Measurements from ENCODE around the gene IL17REL.

DNA sequence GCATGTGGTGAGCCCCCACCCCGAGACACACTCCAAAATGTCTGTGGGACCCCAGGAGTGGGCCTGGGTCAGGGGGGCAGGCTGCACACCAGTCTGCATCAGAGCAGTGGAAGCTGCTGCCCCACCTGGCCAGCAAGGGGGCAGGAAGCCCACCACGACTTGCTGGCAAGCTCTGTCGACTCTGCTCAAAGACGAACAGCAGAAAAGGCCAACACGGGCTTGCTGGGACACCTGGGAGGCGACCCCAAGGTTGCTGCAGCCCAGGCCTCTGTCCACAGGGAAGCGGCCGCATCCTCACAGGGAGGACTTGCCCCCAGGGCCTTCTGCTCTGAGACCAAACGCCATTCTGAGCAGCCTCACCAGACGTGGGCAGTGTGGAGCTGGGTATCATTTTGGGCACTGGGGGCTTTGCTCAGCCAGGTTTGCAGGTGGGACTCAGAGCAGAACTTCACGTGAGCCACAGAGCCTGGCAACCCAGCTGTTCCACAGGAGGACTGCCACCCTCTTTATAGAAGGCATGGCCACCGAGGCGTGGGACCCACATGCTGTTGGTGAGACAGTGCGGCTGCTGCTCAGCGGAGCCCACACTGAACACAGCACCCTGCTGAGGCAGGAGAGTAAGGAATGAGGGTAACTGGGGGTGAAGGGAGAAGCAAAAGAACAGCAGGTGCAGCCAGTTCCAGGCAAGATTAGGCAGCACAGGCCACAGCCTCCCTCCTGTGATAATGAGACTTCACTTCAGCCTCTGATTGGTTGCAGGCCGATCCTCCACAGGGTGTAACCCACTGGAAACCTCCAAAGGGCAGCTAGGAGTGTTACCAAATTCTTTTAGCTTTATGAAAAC is 11.0 kb downstream of the IL17REL start:
- TF ChIP-seq, protein P1, sequence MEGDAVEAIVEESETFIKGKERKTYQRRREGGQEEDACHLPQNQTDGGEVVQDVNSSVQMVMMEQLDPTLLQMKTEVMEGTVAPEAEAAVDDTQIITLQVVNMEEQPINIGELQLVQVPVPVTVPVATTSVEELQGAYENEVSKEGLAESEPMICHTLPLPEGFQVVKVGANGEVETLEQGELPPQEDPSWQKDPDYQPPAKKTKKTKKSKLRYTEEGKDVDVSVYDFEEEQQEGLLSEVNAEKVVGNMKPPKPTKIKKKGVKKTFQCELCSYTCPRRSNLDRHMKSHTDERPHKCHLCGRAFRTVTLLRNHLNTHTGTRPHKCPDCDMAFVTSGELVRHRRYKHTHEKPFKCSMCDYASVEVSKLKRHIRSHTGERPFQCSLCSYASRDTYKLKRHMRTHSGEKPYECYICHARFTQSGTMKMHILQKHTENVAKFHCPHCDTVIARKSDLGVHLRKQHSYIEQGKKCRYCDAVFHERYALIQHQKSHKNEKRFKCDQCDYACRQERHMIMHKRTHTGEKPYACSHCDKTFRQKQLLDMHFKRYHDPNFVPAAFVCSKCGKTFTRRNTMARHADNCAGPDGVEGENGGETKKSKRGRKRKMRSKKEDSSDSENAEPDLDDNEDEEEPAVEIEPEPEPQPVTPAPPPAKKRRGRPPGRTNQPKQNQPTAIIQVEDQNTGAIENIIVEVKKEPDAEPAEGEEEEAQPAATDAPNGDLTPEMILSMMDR (IDR thresholded peaks at IDR 0.05): no peak
- TF ChIP-seq ZNF232 (CRISPR knock-in tag; IDR thresholded peaks at IDR 0.05) (no peak), ESRRA (CRISPR knock-in tag; IDR thresholded peaks at IDR 0.05; ENCODE audit: borderline replicate concordance) (no peak), IRF2 (CRISPR knock-in tag; IDR thresholded peaks at IDR 0.05; ENCODE audit: borderline replicate concordance, low read depth) (no peak), TCF7 (CRISPR knock-in tag; IDR thresholded peaks at IDR 0.05; ENCODE audit: low read depth) (no peak), NR2C2 (CRISPR knock-in tag; IDR thresholded peaks at IDR 0.05) (no peak), NFE2L1 (CRISPR knock-in tag; IDR thresholded peaks at IDR 0.05) (no peak), FOXJ3 (CRISPR knock-in tag; IDR thresholded peaks at IDR 0.05; ENCODE audit: borderline replicate concordance) (no peak), ZNF317 (CRISPR knock-in tag; IDR thresholded peaks at IDR 0.05; ENCODE audit: borderline replicate concordance, low read depth) (no peak), FOXP1 (CRISPR knock-in tag; IDR thresholded peaks at IDR 0.05; ENCODE audit: borderline replicate concordance) (no peak)
- TF ChIP-seq, protein P2, sequence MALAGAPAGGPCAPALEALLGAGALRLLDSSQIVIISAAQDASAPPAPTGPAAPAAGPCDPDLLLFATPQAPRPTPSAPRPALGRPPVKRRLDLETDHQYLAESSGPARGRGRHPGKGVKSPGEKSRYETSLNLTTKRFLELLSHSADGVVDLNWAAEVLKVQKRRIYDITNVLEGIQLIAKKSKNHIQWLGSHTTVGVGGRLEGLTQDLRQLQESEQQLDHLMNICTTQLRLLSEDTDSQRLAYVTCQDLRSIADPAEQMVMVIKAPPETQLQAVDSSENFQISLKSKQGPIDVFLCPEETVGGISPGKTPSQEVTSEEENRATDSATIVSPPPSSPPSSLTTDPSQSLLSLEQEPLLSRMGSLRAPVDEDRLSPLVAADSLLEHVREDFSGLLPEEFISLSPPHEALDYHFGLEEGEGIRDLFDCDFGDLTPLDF (CRISPR knock-in tag; IDR thresholded peaks at IDR 0.05): no peak
- TF ChIP-seq, protein P3, sequence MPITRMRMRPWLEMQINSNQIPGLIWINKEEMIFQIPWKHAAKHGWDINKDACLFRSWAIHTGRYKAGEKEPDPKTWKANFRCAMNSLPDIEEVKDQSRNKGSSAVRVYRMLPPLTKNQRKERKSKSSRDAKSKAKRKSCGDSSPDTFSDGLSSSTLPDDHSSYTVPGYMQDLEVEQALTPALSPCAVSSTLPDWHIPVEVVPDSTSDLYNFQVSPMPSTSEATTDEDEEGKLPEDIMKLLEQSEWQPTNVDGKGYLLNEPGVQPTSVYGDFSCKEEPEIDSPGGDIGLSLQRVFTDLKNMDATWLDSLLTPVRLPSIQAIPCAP (CRISPR knock-in tag; IDR thresholded peaks at IDR 0.05): no peak
- TF ChIP-seq, protein P4, sequence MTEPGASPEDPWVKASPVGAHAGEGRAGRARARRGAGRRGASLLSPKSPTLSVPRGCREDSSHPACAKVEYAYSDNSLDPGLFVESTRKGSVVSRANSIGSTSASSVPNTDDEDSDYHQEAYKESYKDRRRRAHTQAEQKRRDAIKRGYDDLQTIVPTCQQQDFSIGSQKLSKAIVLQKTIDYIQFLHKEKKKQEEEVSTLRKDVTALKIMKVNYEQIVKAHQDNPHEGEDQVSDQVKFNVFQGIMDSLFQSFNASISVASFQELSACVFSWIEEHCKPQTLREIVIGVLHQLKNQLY (CRISPR knock-in tag; IDR thresholded peaks at IDR 0.05): no peak

Data from WTC11 (cell line).